ENCODE measurements around the gene KRT72.

KRT72 gene

GRCh38 chr12:52539083-52539820 is 62.0 kb downstream of the KRT72 start:
- DNase-seq, result no peak

- DNase-seq, result no peak
Observed at GRCh38 chr12:52537101-52537500, 64.2 kb downstream of the KRT72 start.
